ENCODE measurements around the gene RNGTT.
"Not testable (repeated sequence)": the region's sequence is repeated elsewhere in the genome, so short reads cannot be mapped to it uniquely, and the experiment has no call there.

RNGTT gene

DNA sequence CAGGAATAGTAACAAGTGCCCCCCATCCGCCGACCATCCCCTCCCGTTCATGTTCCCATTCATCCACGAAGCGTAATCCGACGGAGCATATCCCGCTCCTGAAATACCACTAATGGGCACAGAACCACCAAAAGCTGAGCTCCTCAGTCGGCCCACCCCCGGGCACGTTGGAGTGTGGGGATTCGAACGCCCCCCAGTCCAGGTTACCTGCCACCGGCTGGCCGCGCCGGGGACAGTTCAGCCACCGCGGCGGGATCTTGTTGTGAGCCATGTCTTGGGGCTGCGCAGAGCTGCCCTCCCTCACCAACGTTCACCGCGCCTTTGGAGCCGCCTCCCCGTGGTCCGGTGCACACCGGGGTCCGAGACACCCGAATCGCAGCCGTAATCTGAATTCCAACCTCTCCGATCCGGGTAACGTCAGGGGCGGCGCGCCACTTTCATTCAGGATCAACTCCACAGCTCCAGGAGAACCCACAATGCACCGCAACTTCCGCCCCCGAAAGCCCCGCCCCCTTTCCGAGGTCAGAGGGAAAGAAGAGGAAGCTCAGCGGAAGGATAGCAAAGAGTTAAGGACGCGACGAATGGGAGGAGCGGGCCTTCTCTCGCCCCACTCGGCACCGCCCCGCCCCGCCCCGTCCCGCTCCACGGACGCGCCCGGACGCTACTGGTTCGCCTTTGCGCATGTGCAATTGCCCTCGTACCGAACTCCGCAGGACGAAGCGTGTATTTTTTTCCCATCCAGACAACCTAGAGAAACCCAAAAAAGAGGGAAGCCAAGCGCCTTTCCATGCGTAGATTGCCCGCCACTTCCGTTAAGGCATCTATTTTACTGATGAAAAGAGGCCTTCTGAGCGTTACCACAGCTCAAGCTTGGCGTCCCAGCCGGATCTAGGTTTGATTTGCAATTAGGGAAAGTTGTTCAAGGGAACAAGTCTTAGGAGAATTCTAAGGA lies at the start of gene RNGTT:
TSS of gene RNGTT (minus strand) at position 480 of the 952 bp plus-strand sequence. CDS start at position 271, 209 bp downstream.
- DNase-seq (ENCODE audit: low spot score): peak; percentile 99

DNA sequence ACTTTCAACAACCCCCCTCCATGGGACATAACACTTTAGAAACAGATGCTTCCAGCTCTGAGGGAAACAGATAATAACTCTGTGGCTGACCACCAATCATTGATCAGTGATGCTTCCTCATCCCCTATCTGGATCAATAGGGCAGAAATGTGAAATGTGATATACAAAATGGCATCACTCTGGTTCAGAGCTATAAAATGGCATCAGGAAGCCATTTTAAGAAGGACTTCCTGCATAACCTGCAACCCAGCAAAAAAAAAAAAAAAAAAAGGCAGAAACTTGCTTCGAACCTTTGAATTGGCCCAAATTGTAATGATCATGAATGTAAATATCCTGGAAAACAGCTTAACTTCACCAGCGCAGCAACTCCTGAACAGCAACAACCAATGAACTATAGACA lies 48.0 kb upstream of the RNGTT start:
- DNase-seq (ENCODE audit: low spot score): no peak

DNA sequence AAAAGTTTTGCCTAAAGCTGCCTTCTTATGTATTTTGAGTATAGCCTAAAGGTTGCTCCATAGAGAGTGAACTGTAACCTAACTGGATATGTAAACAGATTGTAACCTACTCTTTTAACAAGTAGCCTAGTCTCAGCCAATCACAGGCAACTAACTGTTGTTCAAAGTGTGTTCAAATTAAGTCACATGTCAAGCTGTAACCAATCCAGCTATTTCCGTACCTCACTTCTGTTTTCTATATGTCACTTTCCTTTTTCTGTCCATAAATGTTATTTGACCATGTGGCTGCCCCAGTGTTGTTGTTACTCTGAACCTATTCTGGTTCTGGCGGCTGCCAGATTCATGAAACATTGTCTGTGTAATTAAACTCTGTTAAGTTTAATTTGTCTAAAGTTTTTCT lies 47.4 kb upstream of the RNGTT start:
- no peak for DNase-seq (ENCODE audit: low spot score)

DNA sequence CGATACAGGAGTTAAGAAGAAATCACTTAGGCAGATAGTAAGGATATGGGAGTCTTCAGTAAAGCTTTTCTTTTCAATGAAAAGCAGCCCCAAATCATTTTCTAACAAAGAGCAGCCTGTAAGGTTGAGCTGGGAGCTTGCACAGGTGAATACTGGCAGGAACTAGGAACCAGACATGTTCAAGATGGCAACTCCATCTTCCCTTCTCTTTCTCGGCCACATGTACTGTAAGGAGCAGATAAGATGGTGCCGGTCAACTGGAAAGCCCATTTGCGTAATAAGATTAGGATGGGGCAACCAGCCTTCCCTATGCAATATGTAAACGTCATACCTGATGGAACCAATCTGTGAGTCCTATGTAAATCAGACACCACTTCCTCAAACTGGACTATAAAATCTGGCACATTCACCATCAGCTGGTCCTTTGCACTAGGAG lies 46.2 kb upstream of the RNGTT start:
- DNase-seq (ENCODE audit: low spot score): no peak

DNA sequence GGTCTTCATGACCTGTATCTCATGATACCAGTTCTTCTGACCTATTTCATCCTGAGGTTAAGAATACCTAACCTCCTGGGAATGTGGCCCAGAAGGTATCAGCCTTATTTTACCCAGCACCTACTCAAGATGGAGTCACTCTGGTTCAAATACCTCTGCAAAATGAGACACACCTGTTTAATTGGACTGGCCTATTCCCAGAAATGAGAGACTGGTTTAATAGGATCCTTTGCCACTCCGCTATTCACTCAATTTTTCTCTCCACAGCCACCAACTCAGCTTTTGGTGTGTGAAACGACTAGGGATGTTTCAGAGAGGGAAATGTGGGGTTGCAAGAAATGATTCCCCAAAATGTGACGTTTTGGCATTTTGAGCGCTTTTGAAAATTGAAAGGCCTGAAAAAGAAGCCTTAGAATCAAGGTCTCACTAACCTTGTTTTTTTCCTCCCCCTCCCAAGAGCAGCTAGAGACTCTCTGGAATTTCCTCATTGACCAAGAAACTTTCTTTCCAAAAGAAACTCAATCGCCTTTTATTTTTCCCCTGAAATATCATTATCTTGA lies 45.5 kb upstream of the RNGTT start:
- DNase-seq (ENCODE audit: low spot score): no peak

DNA sequence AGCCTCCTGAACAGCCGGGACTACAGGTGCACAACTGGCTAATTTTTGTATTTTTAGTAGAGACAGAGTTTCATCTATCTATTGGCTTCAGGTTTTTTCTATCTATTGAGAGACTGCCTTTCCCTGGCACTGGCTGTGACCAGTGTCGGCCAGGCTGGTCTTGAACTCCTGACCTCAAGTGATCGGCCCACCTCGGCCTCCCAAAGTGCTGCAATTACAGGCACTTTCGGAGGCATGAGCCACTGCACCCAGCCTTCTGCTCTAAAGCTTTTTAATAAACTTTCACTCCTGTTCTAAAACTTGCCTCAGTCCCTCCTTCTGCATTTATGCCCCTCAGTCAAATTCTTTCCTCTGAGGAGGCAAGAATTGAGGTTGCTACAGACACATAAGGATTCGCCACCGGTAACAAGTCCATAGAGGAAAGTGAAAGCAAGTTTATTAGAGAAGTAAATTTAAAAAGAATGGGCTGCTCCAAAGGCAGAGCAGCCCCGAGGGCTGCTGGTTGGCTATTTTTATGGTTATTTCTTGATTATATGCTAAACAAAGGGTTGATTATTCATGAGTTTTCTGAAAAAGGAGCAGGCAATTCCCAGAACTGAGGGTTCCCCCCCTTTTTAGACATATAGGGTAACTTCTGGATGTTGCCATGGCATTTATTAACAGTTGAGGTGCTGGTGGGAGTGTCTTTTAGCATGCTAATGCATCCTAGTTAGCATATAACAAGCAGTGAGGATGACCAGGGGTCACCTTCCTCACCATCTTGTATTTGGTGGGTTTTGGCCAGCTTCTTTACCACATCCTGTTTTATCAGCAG lies 44.8 kb upstream of the RNGTT start:
- no peak for DNase-seq (ENCODE audit: low spot score)

DNA sequence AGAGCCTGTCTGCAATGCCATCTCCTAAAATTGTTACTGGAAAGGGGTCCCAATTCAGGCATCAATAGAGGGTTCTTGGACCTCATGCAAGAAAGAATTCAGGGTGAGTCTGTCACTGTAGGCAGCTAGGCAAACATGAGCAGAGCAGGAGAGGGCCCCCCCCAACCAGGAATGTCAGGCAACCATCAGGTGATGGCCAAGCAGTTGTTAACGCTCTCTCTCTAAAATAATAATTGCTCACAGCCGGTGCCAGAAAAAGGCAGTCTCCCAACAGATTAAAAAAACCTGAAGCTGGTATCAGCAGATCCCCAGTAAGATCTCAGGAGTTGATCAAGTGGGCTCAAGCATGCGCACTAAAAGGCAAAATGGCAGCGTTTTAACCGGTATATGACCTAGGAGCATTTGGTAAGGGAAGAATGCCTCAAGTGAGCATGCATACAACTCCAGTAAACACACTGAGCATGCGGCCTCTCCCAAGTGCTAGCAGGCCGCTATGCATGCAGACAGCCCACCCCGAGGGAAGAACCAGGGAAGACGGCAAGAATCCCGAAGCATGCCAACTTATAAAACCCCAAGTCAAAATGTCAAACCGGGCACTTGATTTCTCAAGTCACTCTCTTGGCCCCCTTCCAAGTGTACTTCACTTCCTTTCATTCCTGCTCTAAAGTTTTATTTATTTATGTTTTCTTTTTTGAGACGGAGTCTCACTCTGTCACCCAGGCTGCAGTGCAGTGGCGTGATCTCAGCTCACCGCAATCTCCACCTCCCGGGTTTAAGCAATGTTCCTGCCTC lies 44.0 kb upstream of the RNGTT start:
- no peak for DNase-seq (ENCODE audit: low spot score)

DNA sequence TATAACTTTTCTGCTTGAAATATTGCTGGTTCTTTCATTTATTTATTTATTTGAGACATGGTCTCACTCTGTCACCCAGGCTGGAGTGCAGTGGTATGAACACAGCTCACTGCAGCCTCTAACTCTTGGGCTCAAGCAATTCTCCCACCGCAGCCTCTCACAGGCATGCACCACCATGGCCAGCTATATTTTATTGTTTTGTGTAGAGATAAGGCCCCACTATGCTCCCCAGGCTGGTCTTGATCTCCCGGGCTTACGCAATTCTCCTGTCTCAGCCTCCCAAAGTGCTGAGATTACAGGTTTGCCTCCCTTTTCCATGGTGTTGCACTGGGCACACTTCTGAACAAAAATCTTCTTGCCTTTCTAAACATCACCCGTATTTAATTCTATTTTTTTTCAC lies 39.1 kb upstream of the RNGTT start:
- no peak for DNase-seq (ENCODE audit: low spot score)

DNA sequence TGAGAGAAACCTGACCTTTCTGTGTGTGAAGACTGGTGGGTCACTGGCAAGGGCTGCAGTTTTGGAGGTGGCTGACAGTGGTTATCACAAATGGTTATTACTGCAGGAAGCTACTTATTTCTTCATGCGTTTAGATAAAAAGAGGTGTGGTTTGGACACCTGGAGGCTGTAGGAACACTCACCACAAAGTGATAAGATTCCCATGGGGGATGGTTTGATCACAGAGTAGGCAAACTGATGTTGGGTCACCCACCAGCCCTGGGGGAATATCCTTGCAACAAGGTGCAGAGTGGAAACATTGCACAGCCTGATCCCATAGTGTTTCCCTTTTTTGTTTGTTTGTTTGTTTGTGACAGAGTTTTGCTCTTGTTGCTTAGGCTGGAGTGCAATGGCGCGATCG lies 33.9 kb upstream of the RNGTT start:
- no peak for DNase-seq (ENCODE audit: low spot score)

DNA sequence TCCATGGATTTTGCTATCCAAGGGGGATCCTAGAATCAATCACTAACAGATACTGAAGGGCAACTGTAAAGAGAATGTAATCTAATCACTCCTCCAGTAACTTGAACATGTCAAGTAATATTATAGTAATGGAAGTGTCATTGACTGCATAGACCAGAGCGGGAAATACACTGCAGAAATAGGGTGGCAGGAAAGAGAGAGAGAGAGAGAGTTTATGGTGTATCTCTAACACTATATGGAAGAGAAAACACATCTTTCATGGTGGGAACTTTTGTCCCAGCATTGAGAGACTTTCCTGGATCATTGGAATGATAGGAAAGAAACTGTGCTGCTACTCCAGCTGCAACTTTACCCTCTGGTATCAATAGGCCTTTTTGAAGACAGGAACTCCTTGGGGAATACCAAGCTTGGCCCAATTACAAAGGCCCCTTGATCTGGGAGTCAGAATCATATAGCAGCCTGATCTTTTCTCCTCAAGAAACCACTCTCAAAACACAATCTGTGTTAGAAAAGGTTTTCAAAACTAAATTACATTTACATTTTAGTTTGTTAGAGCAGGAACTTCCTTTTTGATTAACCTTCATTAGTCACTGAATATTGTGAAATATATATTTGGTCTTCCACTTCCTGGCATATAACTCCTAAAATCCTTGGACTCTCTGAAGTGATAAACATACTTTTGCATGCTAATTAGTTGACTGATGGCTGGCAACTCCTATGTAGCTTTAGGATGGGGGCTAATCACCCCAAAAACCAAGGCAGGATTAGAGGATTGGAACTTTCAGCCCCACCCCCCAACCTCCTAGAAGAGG lies 29.5 kb upstream of the RNGTT start:
- DNase-seq (ENCODE audit: low spot score): no peak

DNA sequence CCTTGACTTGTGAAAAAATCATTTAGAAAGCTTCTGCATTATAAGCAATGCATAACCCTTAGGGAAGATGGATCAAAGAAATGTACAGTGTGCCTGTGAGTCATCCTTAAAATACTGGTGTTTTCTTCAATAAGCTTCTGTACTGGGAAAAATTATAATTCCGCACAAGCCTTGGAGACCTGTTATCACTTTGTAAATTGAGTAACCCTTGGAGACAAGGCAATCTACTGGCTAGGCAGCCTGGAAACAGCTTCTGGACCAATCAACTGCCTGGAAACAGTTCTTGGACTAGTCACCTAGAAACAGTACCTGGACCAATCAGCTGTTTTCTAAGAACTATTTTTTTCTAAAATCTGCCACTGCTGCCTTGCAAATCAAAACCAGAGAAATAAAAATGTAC lies 25.8 kb upstream of the RNGTT start:
- no peak for DNase-seq (ENCODE audit: low spot score)

DNA sequence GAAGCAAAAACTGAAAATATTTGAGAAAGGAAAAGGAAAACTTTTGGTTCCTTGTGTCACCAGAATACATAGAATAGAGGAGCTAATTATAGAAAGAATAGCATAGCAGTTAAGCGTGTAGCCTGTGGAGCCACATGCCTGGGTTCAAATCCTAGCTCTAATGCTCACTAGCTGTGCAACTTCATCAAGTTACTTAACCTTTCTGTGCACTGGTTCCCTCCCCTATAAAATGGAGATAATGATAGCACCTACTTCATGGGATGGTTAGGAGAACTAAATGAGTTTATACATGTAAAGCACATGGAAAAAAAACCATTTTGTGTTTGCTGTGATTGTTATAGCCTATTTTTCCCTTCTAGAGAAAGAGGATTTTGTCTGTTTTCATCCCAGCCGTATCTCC lies 24.5 kb upstream of the RNGTT start:
- no peak for DNase-seq (ENCODE audit: low spot score)

DNA sequence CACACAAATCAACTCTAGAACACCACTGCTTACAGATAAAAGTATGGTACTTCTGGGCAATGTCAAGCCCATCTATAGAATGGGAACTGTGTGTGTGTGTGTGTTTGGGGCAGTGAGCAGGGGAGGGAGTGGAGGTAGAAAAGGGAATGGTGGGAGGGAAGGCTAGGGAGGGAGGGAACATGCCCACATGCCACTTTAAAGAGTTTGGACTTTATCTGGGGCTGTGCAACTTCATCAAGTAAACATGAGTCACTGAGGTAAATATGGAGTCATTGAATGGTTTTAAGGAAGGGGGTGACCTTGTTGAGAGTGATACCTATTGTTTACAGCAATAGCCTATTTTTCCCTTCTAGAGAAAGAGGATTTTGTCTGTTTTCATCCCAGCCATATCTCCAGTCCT lies 22.5 kb upstream of the RNGTT start:
- no peak for DNase-seq (ENCODE audit: low spot score)

DNA sequence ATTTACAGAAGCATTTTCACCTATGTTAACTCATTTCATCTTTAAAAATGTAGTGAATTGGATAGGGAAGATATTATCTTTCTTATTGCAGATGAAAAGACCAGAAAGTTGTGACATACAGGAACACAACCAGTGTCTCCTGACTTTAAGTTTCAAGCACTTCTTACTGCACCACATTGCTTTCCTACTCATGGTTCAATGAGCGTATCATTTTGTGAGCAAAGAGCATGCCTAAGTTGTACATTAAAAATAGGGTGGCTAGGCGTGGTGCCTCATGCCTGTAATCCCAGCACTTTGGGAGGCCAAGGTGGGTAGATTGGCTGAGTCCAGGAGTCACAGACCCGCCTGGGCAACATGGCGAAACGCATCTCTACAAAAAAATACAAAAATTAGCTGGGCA lies 21.2 kb upstream of the RNGTT start:
- DNase-seq (ENCODE audit: low spot score): no peak

DNA sequence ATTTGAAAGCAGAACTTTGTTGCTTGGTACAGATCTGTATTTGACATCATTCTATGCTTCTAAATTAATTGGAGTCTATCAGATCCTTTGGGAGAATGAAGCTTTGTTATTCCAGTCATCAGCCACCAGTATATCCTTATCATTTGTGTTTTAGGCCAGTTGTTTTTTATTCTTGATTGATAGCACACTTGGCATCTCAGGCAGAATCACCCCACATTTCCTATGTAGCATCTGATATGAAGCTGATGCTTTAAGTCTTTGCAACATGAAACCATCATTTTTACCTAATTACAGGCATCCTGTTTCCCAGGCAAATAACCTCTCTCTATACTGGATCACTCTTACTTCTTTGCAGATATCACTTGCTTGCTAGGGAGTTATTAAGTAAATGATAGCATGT lies 20.7 kb upstream of the RNGTT start:
- DNase-seq (ENCODE audit: low spot score): no peak

DNA sequence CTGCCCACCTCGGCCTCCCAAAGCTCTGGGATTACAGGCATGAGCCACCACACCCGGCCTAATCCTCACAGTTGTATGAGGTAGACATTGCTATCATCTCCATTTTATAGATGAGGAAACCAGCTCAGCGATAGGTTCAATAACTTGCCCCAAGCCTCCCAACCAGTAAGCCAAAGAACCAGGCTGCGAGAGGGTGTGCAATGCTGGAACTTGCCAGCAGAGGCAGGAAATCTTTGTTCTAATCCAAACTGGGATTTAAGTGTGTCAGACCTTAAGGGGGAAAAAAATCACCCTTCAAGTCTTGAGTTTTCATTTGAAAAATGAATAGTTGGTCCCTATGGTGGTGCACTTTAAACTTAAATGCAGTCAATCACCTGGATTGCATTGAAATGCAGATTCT lies 20.1 kb upstream of the RNGTT start:
- peak; percentile 32 for DNase-seq (ENCODE audit: low spot score)

DNA sequence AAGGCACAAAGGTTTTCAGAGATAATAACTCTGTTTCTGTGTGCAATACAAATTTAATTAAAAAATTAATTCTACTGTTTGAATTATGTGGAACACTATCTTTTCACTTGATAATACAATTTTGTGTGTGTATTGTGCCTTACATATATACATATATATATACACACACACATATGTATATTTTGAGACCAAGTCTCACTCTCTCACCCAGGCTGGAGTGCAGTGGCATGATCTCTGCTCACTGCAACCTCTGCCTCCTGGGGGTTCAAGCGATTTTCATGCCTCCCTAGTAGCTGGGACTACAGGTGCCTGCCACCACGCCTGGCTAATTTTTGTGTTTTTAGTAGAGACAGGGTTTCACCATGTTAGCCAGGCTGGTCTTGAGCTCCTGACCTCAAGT lies 19.7 kb upstream of the RNGTT start:
- not testable (repeated sequence) for DNase-seq (ENCODE audit: low spot score)

DNA sequence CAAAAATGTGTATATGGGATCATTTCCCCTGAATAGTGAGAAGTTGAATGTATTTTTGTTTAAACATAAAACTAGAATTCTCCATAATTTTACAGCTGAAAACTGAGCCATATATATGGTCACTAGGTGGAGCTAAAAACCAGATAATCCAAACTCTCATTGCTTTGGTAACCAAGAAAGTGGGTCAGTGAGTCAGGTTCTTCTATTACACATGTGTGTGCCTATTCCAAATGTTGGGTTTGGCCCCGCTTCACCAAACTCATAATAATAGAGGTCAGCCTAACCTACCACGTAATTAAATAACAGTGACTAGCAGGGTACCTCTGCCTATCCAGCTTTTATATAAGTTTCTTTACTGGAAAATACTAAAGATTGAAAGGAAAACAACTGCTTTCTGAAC lies 19.3 kb upstream of the RNGTT start:
- peak; percentile 86 for DNase-seq (ENCODE audit: low spot score)

DNA sequence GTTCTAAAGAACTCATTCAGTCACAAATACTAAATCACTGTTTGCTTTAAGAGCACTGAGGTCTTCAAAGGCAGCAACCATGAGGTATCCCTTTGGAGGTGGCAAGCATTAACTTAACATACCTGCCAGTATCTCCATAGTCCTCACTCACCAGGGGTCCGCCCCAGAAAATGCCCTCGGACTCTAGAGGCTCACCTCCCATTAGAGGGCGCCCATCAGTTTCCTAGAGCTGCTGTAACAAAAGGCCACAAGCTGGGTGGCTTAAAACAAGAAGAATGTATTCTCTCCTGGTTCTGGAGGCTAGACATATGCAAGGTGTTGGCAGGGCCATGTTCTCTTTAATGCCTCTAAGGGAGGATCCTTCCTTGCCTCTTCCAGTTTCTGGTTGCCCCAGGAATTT lies 12.0 kb upstream of the RNGTT start:
- no peak for DNase-seq (ENCODE audit: low spot score)

DNA sequence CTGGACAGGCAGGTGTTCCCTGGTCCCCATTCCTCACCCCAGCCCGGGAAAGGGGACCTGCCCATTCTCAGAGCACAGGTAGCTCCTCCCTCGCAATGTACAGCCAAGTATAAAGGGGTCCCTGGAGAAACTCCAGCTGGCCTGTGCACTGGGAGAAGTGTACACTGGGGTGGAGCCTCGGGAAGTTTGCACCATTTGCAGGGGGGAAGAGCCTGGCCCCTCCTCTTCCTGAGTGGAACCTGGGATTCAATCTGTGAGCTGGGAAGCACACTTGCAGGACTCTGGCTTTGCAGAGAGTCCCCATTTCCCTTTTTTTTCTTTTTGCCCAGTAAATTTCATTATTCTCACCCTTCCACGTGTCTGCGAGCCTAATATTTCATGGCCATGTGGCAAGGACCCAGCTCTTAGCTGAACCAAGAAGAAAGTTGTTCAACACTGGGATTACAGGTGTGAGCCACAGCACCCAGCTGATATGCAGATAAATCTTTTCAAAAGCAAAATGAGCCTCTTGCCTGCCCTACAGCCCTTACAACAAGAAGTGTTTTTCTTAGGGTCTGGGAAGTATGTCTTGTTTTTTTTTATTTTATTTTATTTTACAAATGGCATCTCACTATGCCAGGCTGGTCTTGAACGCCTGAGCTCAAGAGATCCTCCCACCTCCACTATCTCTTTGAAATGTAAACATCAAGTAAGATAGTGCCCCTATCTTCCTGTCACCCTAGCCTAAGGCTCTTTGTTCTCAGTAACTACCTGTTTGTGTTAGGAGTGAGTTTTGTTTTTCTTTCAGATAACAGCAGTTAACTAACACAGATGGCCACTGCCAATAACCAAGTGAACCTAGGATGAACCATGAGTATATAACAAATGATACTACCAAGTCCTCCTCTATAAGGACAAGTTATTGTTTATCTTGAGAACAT lies 9.3 kb upstream of the RNGTT start:
- no peak for DNase-seq (ENCODE audit: low spot score)
